GM12878 (cell line): ENCODE data around the gene LY6G5C. TPM values are rescaled to one million over a fixed set of nuclear protein-coding genes. Genes with fewer than 3 reads are reported as not detected.
A peak's percentile ranks its signal among the peaks of the same experiment; 100 is the strongest.

ENCODE experiments used
- ATAC-seq: fragments of 200-7000 bp; cut with Tn5 transposase; 3 replicates; pipeline ENCODE4 v1.9.1; 2020; ENCODE audit warnings: mild to moderate bottlenecking, moderate library complexity
- BruUV-seq: library from RNA; stranded (reverse); fragments of 400-500 nt; replicated peaks from 2 replicates; lab custom pipeline; 2021; lab: Mats Ljungman, UMichigan
- CTCF ChIA-PET: fragments of 300-600 bp; sonication (Branson Sonifier 250); formaldehyde crosslinking; extraction: SDS; loops from one replicate; lab custom pipeline; 2021; ENCODE audit warnings: inconsistent platforms; lab: Yijun Ruan, JAX
- POLR2A ChIA-PET: fragments of 350-600 bp; formaldehyde crosslinking; extraction: SDS; loops from one replicate; lab custom pipeline; 2021; ENCODE audit warnings: inconsistent platforms; lab: Charles Lee
- RAD21 ChIA-PET: fragments of 300-600 bp; sonication (Branson Sonifier 250); formaldehyde crosslinking; loops from one replicate; lab custom pipeline; 2023; ENCODE audit warnings: antibody characterized with exemption; ENCODE audit not compliant: unreplicated experiment; lab: Charles Lee
- SMC1A ChIA-PET: fragments of 300-600 bp; sonication (Branson Sonifier 250); formaldehyde crosslinking; loops from one replicate; lab custom pipeline; 2023; ENCODE audit not compliant: unreplicated experiment, uncharacterized antibody; lab: Charles Lee
- DNase-seq: peaks from one replicate; pipeline ENCODE4 v3.0.0-alpha.2; 2011; ENCODE audit warnings: low read depth, low spot score
- FAIRE-seq: peaks from 3 replicates; lab custom pipeline; 2011; peaks lifted over from hg19 to GRCh38; lab: Jason Lieb, UNC
- H2AFZ ChIP-seq: 2 replicates; pipeline ENCODE4 v1.6.0; 2011; ENCODE audit warnings: low read depth, low read length, control low read depth; ENCODE audit not compliant: control insufficient read depth
- H3K27ac ChIP-seq: 2 replicates; pipeline ENCODE4 v1.5.1; 2011; ENCODE audit warnings: control low read depth; ENCODE audit not compliant: control insufficient read depth, insufficient read depth
- H3K27me3 ChIP-seq, 2 experiments: replicated peaks in 1 of 2; 2 replicates each; pipeline versions ENCODE4 v1.6.0 to v1.6.1; 2011; ENCODE audit warnings: low read length in 1 of 2; ENCODE audit not compliant: control insufficient read depth in 2 of 2, insufficient read depth in 2 of 2
- H3K36me3 ChIP-seq, 2 experiments: 2 replicates each; pipeline ENCODE4 v1.5.1; 2011; ENCODE audit warnings: low read length in 1 of 2; ENCODE audit not compliant: control insufficient read depth in 2 of 2, insufficient read depth in 2 of 2
- H3K4me1 ChIP-seq: 2 replicates; pipeline ENCODE4 v1.6.1; 2011; ENCODE audit warnings: mild to moderate bottlenecking, low read length, moderate library complexity, mixed read lengths; ENCODE audit not compliant: control insufficient read depth, insufficient read depth
- H3K4me2 ChIP-seq: 2 replicates; pipeline ENCODE4 v1.6.0; 2011; ENCODE audit warnings: control low read depth; ENCODE audit not compliant: control insufficient read depth, insufficient read depth
- H3K4me3 ChIP-seq: fragments of 200-600 bp; sonication (generic); 2 replicates; pipeline ENCODE4 v1.5.1; 2016
- H3K79me2 ChIP-seq: 2 replicates; pipeline ENCODE4 v1.6.0; 2011; ENCODE audit warnings: low read length; ENCODE audit not compliant: control insufficient read depth, insufficient read depth
- H3K9ac ChIP-seq: 2 replicates; pipeline ENCODE4 v1.8.0; 2011; ENCODE audit warnings: low read length, control low read depth, mixed read lengths; ENCODE audit not compliant: control insufficient read depth, insufficient read depth
- H3K9me3 ChIP-seq: replicated peaks from 3 replicates; pipeline ENCODE4 v1.5.1; 2011; ENCODE audit warnings: mild to moderate bottlenecking, low read length; ENCODE audit not compliant: control insufficient read depth, insufficient read depth
- H4K20me1 ChIP-seq: 2 replicates; pipeline ENCODE4 v1.6.0; 2011; ENCODE audit not compliant: control insufficient read depth, insufficient read depth
- FOXM1 ChIP-seq: IDR thresholded peaks from 2 replicates; pipeline ENCODE4 v1.6.1; 2012; ENCODE audit warnings: low read depth, mild to moderate bottlenecking, inconsistent platforms, low read length, moderate library complexity
- IKZF1 ChIP-seq: fragments of 450-650 bp; conservative IDR thresholded peaks from 2 replicates; pipeline ENCODE4 v1.6.1; 2017; ENCODE audit warnings: antibody characterized with exemption, mild to moderate bottlenecking
- NFXL1 ChIP-seq: fragments of 450-650 bp; IDR thresholded peaks from 2 replicates; pipeline ENCODE4 v1.6.1; 2017; ENCODE audit warnings: antibody characterized with exemption, mild to moderate bottlenecking, borderline replicate concordance
- NR2F1 ChIP-seq: fragments of 450-650 bp; conservative IDR thresholded peaks from 2 replicates; pipeline ENCODE4 v1.6.1; 2017; ENCODE audit warnings: mild to moderate bottlenecking
- ZBTB4 ChIP-seq: fragments of 450-650 bp; formaldehyde crosslinking; IDR thresholded peaks from 2 replicates; pipeline ENCODE4 v1.4.0; 2022; ENCODE audit warnings: mild to moderate bottlenecking, moderate library complexity
- WGBS: methylation state at CpG from one replicate; pipeline ENCODE4 v1.1.6; 2016; ENCODE audit warnings: low lambda C conversion rate; ENCODE audit not compliant: insufficient replicate concordance, insufficient coverage; ENCODE audit errors: missing lambda C conversion rate; 5-methylcytosine and 5-hydroxymethylcytosine counted together
- in situ Hi-C: fragments of 300-500 bp; cut with MboI; formaldehyde crosslinking; loops from 9 replicates; pipeline ENCODE4 v1.14.3; 2018; ENCODE audit warnings: mixed read lengths
- intact Hi-C: fragments of 100-400 bp; cut with micrococcal nuclease; formaldehyde crosslinking; loops from one replicate; pipeline ENCODE4 v1.14.2; 2022; ENCODE audit not compliant: unreplicated experiment
- polyA plus RNA-seq, 11 experiments: library from polyadenylated mRNA; depleted of rRNA in 4 of 11; unstranded in 6 of 11; stranded (reverse) in 5 of 11; fragments of >200 nt; fragmentation: Nextera tagmentation in 4 of 11; fragmentation: Illumina TruSeq in 1 of 11; extraction: Ambion mirVana in 4 of 11; extraction: Trizol in 1 of 11; gene quantifications; 1 replicate in 1 of 11; 2 replicates in 10 of 11; pipeline versions ENCODE4 v1.2.1 to v1.2.3, GENCODE V29; 2011 to 2016; ENCODE audit warnings: inconsistent platforms in 2 of 11, missing spikeins in 2 of 11, low read depth in 1 of 11
- total RNA-seq, 4 experiments: library from RNA; depleted of rRNA in 3 of 4; stranded (reverse); fragments of >200 nt in 3 of 4; fragmentation: Illumina TruSeq in 1 of 4; extraction: Trizol in 1 of 4; gene quantifications; 2 replicates each; pipeline versions ENCODE4 v1.2.1 to v1.2.3, GENCODE V29; 2013 to 2021

LY6G5C gene
- total and polyA plus RNA-seq, 10 of the 15 experiments (the other 5 are each of a cell fraction or from before 2014, with no cell fraction given), result 0.76 to 6.1 (median 1.7) TPM

- SMC1A ChIA-PET, result interaction anchor here (1.0 to 2.5 kb wide), 3 partner anchors 10 to 121 kb away, joined by 6 to 14 read pairs (median 9); partner anchors contain the start of genes BAG6 and DDX39B
- WGBS, result 81% methylated on average over 10 of the region's 12 CpGs
- Histone ChIP-seq H3K4me1 (peaks cover 47% of the 10 kb centered on the region), H3K9ac (no peak overlapping the region; the same call in 1 of the 2 replicates), H3K9me3 (no peaks in the 10 kb centered on the region; the same call in 2 of the 3 replicates), H2AFZ (no peak overlapping the region), H3K79me2 (peaks cover 69% of the 10 kb centered on the region), H3K4me3 (0 out of 2 replicates have a peak overlapping the region, but pooled peaks have one; percentile 26), H4K20me1 (no peaks in the 10 kb centered on the region), H3K27ac (peak overlapping the region; percentile 22), H3K4me2 (0 out of 2 replicates have a peak overlapping the region, but pooled peaks have one; percentile 26), H3K36me3 (peaks cover 0 to 11% of the 10 kb centered on the region in 2 experiments), H3K27me3 (no peaks in the 10 kb centered on the region)
- ATAC-seq (no peak), FAIRE-seq (no peak), DNase-seq (no peak)
- RAD21 ChIA-PET, result interaction anchor here (0.6 to 2.1 kb wide), 2 partner anchors 65 to 310 kb away, joined by 3 to 4 read pairs; partner anchors contain the start of gene DXO
- intact Hi-C loops (no loop called here), in situ Hi-C loops (no loop called here)
- POLR2A ChIA-PET, result interaction anchor here (0.5 to 5.9 kb wide), 17 partner anchors 9 to 236 kb away, joined by 3 to 107 read pairs (median 4); partner anchors contain the start of genes ABHD16A, APOM, ATP6V1G2 and BAG6
- TF ChIP-seq FOXM1 (0 out of 2 replicates have a peak, but pooled peaks have one; percentile 40), NFXL1 (no peak), IKZF1 (peak; percentile 54; the same call in 1 of the 2 replicates), ZBTB4 (no peak), NR2F1 (0 out of 2 replicates have a peak, but pooled peaks have one; percentile 17)
- CTCF ChIA-PET, result interaction anchor here (1.5 to 2.2 kb wide), 3 partner anchors 10 to 76 kb away, joined by 3 to 19 read pairs (median 7); partner anchors contain the start of gene BAG6
- BruUV-seq, result no TSS peak
Observed at GRCh38 chr6:31662124-31662723, 18.6 kb downstream of the LY6G5C start.
